GM19238 (cell line): ENCODE results near the gene DUSP11.
"Not testable (repeated sequence)": the region's sequence is repeated elsewhere in the genome, so short reads cannot be mapped to it uniquely, and the experiment has no call there.

Experiments
- DNase-seq: peaks from one replicate; pipeline ENCODE4 v3.0.0; 2011; ENCODE audit warnings: low spot score; ENCODE audit not compliant: insufficient read length

DUSP11 gene

DNA sequence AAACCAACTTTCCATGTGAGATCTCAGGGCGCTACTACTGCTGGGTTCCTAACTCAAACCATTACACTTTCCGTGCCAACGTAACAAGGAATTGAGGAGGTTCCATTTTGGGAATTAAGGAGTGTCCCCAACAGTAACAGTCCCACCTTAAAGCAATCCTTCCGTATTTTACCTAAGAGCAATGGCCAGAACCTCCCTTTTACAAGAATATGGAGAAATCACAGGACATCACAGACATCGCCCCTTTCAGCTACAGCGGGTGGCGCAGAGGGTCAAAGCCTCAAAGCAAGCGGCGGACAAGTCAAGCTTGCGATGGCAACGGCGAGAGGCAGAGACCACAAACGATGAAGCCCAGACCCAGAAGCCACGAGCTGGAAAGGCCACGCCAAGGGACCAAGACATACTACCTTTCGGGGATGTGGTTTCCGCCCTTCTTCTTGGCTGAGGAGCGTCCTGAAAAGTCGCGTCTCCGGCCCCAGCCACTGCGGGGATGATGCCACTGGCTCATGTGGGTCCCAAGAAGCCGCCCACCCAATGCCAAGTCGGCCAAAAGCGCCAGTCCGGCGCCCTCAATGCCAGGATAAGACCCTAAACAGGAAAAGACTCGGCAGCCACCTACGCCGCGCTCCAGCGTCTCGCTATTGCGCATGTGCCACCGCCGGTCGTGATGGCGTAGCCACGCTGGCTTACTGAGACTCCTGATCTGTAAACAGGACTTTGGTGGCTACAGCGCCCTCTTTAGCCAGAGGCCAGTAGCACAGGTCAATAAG lies at the start of gene DUSP11:
DUSP11 (minus strand) TSS at position 637 of the 770 bp plus-strand sequence; CDS start at position 508, 129 bp downstream.
- peak; percentile 84 for DNase-seq

DNA sequence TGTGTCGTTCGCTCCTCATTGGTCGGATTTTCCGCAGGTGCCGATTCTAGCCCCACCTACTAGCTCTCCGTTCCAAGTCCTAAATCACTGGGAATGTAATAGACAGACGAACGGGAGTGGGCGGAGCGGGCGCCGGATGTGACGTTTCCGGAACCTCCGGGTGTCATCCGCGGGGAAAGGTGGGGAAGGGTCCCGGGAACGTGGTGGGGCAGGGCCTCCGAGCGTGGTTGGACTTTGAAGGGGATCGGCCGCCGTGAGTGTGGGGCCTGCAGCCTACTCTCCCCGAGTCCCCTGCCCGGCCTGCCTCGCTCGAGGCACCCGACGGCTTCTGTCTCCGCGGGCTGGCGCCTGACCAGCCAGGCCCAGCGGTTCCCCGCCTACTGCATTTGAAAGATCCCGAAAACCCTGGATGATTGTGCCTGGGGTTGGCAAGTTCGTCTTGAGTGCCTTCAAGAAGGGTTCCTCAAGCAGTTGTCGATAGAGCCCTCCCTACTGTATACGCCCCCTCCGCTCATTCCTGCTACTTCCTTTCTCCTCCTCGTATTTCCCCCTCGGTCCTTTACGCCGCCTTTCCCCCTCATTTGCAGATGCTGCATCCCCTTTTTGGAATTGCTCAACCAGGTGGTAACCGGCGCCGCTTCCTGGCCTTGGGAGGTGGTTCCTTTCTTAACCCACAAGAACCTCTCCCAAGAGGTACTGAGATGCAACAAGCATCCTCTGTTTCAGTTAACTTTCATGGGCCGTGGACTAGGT lies 49.1 kb upstream of the DUSP11 start, which contains the start of gene STAMBP:
STAMBP (plus strand) TSS at position 144 of the 753 bp plus-strand sequence. CDS start 1,896 bp downstream, outside the sequence.
- peak; percentile 80 for DNase-seq

DNA sequence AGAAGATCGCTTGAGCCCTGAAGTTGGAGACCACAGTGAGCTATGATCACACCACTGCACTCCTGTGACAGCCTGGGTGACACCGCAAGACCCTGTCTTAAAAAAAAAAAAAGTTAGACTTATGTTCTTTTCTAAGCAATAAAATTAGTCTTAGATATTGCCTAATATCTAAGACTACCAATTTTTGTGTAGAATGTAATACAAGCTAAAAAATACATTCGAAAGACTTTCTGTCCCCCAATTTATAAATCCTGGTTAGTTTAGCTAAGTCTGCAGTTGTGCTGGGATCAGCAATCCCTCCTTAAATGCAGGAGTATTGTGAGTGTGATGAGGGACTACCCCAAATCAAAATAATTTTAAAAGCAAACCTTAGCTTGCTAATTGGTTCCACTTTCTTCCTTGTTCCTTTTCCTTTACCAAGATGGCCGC lies 48.5 kb upstream of the DUSP11 start:
- no peak for DNase-seq

DNA sequence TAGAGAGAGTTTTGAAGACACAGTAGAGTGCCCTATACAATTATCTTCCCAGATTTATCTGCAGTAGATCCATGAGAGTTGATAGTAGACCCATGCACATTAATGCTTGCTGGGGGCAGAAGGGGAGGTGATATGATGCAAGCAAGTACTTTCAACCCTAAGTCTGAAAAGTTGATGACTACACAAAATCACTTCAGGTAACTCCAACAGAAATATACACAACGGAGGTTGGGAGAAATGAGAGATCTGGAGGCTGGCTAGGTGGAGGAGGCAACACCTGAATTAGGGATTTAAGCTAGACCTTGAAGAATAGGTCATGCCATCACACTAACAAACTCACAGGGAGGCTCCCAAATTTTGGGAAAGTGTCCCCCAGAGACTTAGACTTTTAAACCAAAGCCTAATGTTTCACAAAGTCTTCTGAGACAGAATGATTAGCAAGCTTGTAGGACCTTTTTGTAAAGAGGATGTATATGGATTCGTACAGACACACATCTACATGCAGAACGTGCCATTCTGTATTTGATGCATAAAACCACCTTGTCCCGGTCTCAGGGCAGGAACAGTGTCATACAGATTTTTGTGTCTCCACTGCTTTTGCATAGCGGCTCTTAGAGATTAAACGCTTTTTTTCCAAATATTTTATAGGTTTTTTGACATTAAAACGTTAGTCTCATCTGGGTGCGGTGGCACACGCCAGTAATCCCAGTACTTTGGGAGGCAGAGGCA lies 47.9 kb upstream of the DUSP11 start:
- no peak for DNase-seq

DNA sequence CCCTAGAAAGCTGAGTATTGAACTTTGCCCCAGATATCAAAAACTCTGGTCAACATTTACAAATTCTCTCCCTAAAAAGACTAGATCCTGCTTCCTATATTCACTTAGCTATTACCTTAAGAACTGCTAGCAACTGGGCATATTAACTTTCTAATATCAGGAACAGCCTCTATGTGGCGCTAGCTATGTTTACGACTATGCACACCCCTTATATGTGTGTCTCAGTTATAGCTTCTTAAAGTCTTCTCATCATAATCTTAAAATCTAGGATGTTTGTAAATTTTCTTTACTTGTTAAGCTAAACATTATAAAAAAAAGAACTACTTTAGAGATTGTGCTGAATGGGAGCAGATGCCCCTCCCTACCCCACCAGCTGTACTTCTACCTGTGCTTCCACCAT lies 47.1 kb upstream of the DUSP11 start:
- no peak for DNase-seq

DNA sequence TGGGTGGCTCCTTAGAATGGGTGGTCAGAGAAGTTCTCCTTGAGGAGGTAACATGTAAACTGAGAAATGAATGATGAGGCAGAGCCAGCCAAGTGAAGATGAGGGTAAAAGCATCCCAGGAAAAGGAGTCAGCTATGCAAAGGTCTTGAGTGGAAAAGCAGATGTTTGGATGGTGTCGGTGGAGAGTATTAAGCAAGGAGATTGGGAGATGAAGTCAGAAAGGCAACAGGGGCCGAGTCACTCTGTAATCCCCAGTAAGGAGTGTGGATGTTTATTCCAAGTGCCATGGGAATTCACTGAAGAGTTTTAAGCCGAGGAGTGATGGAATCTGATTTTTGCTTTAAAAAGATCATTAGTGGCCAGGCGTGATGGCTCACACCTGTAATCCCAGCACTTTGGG lies 45.5 kb upstream of the DUSP11 start:
- no peak for DNase-seq

DNA sequence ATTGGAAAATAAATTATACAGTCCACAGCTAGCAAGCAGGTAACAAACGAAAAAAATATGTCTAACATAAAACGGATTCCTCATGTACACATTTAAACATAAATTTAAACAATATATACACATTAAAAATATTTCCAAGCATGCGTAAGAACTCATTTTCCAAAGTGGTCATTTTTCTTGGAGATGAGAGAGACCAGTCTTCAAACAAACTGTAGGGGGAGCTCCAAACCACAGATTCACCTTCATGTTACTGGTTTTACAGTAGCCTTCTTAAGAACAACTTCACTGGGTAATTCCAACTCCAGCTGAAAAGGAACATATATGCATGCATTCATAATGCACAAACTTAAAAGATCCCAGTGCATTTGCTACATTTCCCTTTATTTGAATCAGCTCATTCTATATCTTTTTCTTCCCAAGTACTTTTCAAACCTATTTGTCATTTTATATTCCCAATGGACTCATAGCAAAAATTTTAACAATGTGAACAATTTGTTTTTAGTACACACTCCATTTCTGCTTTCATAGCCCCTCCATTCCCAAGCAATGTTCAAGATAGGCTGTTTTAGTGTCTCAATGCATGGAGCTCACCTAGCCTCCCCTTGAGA lies 44.1 kb upstream of the DUSP11 start:
- DNase-seq = no peak

DNA sequence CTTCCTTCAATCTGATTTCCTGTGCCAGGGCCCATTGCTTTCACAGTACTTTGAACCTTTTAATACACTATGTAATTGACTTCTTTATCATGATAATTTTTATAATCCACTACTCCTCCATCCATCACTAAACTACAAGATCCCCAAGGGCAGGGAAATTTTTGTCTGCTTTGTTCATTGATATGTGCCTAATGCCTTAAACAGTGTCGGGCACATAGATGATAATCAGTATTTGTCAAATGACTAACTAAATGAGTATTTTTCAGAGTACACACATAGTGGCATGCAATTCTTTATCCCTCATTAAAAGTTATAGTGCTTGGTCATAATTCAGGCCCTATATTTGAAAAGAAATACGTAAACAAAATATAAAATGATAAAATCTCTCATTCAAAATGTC lies 43.5 kb upstream of the DUSP11 start:
- DNase-seq = no peak

DNA sequence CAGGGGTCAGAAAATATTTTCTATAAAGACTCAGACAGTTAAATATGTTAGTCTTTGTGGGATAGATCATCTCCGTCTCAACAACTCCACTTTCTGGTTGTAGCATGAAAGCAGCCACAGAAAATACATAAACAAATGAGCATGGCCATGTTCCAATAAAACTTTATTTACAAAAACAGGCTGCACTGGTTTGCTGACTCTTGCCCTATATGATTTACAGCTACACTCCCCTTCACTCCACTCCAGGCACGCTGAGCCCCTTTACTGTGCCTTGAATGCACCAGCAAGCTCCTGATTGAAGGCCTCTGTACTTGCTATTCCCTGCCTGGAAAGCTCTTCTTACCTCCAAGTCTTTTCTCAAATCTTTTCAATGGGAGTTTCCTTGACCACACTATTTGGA lies 43.1 kb upstream of the DUSP11 start:
- no peak for DNase-seq

DNA sequence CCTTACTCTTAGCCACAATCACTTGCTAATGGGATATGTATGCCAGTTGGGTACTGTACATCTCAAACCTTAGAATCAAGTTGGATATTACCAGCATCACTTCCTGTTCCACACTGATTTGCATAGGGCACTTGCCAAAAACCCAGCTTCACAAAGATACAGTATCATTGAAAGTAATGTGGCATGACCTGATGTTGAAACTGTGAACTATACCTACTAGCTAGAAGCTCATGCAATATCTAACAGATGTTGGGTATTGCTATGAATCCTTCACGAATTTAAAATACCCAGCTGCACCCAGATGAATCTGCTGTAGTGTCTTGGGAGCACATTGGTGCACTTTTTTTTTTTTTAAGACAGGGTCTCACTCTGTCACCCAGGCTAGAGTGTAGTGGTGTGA lies 42.4 kb upstream of the DUSP11 start:
- DNase-seq = no peak

DNA sequence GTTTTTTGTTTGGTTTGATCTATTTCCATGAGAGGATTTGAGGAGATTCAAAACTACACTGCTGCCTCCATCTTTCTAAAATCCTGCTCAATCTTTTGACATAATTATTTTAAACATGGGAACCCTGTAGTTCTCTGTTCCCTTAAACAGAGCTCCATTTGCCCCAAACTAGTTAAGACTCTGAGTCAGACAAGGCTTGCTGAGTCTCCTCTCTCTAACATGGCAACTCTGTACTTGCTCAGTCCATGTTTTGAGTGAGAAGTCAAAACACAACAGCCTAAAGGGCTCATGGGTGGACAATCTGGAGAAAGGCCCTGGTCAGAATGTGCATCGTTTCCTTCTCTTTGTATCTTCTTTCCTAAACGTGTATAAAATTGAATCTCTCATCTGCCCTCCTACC lies 41.8 kb upstream of the DUSP11 start:
- DNase-seq = no peak

DNA sequence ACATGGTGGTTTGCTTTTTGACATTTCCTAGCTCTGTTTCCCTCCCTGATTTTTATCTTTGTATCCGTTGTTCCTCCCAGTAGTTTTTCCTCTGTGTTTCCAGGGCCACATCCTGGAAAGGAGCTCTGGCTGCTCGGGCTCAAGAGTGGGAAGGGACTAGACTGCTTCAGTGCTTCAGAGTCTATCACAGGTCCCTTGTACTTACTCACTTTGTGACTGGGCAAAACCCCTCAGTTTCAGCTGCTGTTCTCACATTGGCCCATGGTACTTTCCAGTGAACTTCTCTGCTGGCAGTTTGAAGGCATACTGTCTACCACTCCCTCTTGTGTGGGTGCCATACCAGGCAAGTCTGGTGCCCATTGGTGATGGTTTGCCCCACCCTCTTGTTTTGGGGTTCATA lies 41.3 kb upstream of the DUSP11 start:
- DNase-seq = no peak

DNA sequence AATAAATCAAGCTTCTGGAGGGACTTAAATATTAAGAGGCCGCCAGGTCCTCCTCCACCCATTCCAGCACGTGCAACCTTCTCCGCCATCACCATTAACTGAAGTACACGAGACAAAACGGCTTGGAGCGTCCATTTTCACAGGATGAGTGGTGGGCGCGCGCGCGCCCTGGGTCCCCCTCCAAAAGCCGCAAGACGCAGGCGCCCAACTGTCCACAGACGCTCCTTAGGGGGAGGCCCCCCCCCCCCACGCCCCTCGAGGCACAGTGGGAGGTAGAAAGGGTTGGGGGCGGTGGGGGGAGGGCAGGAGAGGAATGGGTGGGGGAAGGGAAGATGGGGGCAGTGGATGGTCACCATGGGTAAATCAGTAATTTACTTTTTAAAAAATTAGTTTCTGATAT lies 38.4 kb upstream of the DUSP11 start:
- DNase-seq = no peak

DNA sequence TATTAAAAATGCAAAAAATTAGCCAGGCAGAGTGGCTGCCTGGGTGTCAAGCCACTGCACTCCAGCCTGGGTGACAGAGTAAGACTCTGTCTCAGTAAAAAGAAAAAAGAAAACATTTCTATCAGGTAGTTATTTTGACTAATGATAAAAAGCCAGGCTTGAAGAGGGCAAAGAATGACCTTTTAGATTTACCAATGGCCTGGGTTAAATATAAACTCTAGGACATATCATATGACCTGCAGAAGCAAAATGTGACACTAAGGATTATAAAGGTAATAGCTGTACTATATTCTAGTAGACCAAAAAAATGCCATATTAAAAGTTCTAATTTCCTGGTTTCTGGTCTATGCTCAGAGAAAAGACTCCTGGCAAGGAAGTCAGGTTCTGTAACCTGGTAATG lies 32.7 kb upstream of the DUSP11 start:
- DNase-seq = no peak

DNA sequence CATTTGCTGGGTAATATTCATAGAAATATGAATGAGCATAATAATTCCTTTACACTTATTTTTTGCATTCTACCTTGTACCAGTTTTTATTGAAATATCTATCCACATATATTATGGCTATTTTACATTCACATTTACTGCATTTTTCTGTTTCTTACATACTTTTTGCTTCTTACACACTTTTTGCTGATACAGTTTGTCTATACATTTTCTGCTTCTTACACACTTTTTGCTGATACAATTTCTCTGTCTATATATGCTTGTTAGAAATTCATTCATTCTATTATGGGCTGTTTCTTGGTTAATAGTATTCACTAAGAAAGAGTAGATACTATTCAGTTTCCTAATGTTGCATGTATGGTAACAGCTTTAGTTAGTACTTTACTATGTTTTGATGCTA lies 32.0 kb upstream of the DUSP11 start:
- no peak for DNase-seq

DNA sequence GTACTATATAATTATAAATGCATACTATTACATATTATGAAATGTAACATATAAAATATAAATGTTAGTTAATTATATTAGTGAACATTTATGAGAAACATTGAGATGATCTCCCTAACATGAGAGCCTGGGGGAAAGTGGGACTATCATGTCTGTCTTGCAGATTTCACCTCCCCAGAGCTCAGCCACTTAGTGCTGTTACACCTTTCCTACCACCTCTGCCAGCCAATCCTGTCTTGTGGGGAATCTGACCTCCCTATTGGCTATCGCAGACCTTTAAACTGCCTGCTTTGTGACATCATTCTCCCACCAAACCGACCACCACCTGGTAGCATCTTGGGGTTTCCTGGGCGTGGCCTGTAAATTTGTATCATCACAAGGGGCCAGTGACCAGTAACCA lies 4.0 kb upstream of the DUSP11 start, which contains the start of gene C2orf78:
C2orf78 (plus strand) TSS at position 301 of the 400 bp plus-strand sequence. CDS start 127 bp downstream, outside the sequence.
- not testable (repeated sequence) for DNase-seq

DNA sequence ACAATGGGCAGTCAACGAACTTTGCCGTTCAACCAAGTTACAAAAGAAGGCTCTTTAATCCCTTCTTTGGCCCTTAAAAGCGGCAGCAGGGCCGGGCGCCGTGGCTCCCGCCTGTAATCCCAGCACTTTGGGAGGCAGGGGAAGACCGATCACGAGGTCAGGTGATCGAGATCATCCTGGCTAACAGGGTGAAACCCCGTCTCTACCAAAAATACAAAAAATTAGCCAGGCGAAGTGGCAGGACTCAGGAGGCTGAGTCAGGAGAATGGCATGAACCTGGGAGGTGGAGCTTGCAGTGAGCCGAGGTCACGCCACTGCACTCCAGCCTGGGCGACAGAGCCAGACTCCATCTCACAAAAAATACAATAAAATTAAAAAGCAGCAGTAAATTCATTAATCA lies 3.5 kb upstream of the DUSP11 start:
- not testable (repeated sequence) for DNase-seq

DNA sequence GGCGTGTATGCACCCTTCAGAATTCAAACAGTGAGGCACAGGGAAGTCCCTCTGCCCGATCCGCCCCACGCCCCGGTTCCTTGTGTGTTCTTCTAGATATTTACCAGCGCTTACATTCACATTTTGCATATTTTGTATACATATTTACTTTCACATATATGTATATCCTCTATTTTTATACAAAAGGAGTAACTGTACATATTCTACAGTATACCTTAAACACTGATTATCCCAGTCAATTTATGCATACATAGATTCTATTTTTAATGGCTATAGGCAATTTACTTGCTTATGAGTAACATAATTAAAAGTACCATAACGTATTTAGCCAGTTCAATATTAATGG lies 307 bp upstream of the DUSP11 start:
- no peak for DNase-seq

DNA sequence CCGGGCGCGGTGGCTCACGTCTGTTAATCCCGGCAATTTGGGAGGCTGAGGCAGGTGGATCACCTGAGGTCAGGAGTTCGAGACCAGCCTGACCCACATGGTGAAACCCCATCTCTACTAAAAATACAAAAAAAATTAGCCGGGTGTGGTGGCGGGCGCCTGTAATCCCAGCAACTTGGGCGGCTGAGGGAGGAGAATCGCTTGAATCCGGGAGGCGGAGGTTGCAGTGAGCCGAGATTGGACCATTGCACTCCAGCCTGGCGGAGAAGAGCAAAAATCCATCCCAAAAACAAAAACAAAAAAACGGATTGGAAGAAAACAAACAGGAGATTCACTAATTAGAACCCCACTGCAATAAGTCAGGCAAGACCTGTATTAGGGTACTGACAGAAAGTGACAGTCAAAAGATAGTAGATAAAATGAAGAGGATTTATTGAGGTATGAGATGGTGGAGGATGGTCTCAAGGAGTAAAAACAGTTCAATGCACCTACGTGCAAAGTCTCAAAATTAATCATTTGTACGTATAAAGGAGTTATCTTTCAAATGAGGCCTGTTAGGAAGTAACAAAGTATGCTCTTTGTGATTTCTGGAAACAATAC lies 936 bp downstream of the DUSP11 start:
- not testable (repeated sequence) for DNase-seq

DNA sequence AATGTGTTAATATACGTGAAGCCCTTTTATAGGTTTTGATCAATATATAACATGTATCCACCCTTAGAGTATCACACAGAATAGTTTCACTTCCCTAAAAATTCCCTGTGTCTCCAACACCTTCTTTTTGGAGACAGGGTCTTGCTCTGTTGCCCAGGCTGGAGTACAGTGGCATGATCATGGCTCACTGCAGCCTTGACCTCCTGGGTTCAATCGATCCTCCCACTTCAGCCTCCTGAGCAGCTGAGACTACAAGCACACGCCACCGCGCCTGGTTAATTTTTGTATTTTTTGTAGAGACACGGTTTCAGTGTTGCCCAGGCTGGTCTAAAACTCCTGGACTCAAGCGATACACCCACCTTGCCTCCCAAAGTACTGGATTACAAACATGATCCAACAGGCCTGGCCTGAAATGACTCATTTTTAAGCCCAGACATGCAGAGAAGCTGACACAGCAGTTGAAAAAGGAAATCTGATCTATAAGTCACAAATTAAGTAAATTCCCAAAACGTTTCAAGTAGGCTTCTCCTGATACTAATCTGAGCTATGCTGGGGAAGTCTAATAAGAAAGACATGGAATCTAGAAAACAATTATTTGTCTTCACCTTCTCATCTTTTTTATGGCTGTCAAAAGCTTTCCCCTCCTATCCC lies 2.9 kb downstream of the DUSP11 start:
- DNase-seq = no peak

DNA sequence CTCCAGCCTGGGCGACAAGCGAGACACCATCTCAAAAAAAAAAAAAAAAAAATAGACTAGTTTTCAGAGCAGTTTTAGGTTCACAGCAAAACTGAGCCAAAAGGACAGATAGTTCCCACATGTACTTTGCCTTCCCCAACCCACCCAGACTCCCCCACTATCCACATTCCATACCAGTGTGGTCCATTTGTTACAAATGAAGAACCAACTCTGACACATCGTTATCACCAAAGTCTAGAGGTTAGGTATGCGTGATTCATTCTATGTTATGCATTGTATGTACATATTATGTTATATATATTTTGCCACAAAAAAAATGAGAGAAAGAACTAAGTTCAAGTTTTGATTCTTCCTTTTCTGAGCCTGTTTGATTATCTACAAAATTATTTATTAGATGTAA lies 3.5 kb downstream of the DUSP11 start:
- no peak for DNase-seq
